ENCODE measurements around the gene DRC1.

The DRC1 gene

DNA sequence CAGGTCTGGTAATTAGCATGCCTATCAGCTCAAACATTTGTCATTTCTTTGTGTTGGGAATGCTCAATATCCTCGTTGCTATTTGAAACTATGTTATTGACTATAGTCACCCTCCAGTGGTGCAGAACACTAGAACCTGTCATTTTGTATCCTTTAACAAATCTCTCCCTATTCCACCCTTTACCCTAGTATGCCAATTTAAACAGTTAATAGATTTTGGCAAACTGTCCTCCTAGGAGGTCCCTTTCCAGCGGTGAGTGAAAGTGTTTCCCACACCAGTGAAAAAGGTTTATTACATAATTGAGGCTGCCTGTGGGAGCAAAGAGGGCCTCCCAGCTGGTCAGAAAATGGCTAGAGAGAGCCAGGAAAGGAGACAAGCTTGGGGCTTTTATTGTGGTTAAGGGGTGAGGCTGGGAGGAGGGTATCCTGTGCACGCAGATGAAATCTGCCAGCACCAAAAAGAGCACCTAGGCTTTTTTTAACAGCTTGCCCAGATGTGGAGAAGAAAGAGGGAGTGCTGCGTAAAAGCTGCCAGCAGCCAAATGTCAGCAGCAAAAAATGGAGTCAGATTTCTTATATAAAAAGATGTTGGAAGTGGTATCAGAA is 1.8 kb upstream of the DRC1 start:
- peak; percentile 15 for DNase-seq

- DNase-seq, result no peak
Measured at GRCh38 chr2:26400723-26401122, 997 bp upstream of the DRC1 start.

DNA sequence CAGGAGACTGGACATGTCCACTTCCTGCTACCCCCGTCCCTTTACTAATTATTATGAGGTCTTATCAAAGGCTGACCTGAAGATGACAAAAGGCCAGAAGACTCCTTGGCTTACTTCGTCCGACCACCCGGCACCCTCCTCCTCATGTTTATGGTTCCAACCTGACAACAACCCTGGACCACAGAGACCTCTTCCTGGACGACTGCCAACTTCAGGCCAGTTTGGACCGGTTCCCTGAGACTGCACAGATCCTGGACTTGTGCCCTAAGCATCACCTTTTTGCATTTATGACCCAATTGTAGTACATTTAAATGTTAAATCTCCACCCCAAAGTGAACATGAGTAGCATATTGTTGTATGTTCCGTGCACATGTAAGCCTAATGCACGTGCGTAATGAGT is 5.8 kb downstream of the DRC1 start:
- DNase-seq, result no peak

- DNase-seq, result no peak
Measured at GRCh38 chr2:26409785-26410184, 8.1 kb downstream of the DRC1 start.

- DNase-seq, result no peak
Measured at GRCh38 chr2:26410764-26411243, 9.1 kb downstream of the DRC1 start.

DNA sequence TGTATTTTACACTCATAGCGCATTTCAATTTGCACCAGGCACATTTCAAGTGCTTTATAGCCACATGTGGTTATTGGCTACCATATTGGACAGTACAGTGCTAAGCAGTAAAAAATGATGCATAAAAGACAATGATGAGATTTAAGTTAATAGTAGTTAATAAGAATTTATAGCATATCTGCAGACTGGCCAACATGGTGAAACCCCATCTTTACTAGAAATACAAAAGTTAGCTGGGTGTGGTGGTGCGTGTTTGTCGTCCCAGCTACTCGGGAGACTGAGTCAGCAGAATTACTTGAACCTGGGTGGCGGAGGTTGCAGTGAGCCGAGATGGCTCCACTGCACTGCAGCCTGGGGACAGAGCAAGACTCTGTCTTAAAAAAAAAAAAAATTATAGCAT is 9.7 kb downstream of the DRC1 start:
- DNase-seq, result no peak

- DNase-seq, result no peak
Measured at GRCh38 chr2:26412091-26412673, 10.5 kb downstream of the DRC1 start.

- DNase-seq, result no peak
Measured at GRCh38 chr2:26414311-26414710, 12.6 kb downstream of the DRC1 start.

GRCh38 chr2:26421961-26422360 is 20.2 kb downstream of the DRC1 start:
- no peak for DNase-seq

- no peak for DNase-seq
Measured at GRCh38 chr2:26422947-26423629, 21.4 kb downstream of the DRC1 start.

GRCh38 chr2:26423750-26424149 is 22.0 kb downstream of the DRC1 start:
- DNase-seq, result no peak

- DNase-seq, result no peak
Measured at GRCh38 chr2:26424221-26424620, 22.5 kb downstream of the DRC1 start.

DNA sequence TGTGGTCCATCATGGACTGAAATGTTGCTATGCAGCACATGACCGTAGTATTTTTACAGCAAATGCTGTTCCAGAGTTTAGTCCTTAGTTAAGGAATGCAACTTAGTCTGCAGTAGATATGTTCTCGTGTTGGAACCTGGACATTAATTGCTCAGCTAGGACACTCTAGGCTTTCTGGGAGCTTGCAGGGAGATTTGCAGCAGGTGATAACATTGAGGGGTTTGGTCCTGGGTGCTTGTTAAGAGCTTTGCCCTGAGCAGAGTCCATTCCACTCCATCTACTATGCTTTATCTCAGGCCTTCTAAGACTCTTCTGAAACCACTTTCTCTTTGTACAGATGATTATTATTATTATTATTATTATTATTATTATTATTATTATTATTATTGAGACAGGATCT is 27.1 kb downstream of the DRC1 start:
- DNase-seq, result no peak

DNA sequence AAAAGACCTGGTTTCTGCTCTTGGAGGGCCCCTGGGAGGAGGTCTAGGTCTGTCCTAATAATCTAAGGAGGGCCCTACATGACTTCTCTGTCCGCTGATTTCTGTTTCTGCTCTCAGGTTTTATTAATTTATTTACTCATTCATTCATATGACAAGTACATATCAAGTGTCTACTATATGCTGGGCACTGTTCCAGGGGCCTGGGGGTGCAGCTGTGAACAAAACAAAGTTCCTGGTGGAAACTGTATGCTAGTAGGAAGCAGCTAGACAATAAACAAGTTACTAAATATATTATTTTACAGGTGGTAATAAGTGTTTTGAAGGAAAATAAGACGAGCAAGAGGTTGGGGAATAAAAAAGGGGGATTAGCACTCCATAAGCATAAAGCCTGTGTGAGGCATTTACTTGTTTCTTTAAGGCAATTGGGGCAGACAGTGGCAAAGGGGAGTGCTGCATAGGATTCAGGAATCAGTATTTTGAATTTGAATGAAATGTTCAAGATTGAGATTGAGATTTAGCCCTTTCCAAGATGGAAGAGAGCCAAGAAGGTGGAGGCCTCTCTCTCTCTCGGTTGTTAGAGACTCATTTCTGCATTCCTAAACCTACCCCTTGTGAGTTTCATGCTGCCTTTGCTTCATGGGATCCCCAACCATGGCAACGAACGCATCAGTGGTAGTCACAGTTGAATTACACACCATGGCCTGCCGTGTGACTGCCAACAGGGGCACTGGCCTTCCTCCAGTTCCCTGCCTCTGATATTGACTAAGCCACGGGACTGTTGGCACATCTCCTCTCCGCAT is 28.3 kb downstream of the DRC1 start:
- no peak for DNase-seq

DNA sequence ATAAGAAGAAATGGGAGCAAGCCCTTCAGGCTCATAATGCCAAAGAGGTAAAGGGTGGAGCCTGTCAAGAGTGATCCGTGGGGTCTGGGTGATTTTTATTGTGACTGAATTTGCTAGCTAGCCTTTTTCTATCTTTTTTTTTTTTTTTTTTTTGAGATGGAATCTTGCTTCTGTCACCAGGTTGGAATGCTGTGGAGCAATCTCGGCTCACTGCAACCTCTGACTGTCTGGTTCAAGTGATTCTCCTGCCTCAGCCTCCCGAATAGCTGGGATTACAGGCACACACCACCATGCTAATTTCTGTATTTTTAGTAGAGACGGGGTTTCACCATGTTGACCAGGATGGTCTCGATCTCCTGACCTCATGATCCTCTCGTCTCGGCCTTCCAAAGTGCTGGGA is 29.1 kb downstream of the DRC1 start:
- no peak for DNase-seq

DNA sequence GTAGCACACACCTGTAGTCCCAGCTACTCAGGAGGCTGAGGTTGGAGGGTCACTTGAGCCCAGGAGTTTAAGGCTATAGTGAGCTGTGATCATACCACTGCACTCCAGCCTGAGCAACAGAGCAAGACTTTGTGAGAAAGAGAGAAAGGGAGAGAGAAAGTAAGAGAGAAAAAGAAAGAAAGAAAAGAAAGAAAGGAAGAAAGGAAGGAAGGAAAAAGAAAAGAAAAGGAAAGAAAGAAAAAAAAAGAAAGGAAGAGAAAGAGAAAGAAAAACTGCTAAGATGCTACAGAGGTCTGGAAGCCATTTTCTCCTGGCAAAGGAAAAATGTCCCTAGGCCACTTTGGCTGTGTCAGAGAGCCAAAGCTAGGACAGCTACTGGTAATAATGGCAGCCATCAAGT is 30.6 kb downstream of the DRC1 start:
- DNase-seq, result no peak

GRCh38 chr2:26432859-26433258 is 31.1 kb downstream of the DRC1 start:
- no peak for DNase-seq

DNA sequence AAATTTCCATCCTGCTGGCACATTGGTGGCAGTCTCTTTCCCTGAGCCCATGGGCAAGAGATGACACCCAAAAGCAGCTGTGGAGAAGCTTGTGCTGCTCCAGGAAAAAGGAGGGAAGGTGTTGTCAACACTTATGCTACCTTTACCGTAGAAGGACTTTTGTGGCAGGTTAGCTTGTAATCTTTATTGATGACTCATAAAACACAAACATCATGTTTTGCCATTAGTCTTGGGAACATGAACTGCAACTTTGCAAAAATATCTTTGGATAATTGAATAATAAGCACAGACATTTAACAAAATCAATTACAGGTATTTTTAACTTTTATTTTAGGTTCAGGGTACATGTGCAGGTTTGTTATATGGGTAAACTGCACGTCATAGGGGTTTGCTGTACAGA is 33.4 kb downstream of the DRC1 start:
- DNase-seq, result no peak

DNA sequence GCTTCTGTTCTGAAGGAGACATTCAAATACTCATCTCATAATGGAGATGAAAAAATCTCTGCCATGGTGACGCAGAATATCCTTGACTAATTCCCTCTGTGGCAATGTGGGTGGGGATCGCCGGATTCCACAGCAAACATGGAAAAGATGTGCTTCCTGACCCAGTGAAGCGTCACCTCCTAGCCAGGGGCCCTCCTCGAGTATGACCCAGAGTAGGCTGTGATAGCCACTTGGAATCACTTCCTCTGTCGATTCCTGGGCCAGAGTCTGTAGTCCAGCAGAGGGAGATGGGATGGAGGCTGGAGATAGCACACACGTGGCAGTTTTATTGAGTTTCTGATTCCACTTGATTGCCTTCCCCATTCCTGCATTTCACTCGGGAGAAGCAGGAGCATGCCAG is 36.8 kb downstream of the DRC1 start:
- DNase-seq, result no peak

DNA sequence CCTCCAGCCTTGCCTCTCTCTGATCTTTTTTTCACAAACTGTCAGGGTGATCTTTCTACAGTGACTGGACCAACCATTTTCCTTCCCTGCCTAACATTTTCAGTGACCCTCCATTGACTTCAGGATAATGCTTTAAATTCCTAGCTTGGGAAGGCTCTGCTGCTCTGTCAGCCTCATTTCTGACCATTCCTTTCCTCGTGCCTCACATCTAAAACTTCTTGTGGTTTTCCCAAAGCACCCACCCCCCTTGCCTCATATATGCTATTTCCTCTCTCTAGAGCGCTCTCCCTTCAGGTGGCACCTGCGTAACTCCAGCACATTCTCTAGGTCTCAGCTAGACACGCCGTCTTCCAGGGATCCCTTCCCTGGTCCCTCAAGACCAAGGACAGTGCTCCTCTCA is 37.2 kb downstream of the DRC1 start:
- DNase-seq, result no peak

GRCh38 chr2:26442301-26442700 is 40.6 kb downstream of the DRC1 start:
- DNase-seq, result no peak

GRCh38 chr2:26442707-26443106 is 41.0 kb downstream of the DRC1 start:
- no peak for DNase-seq

- no peak for DNase-seq
Measured at GRCh38 chr2:26444236-26444635, 42.5 kb downstream of the DRC1 start.

All from right kidney (tissue), 1 donor.